Liver (tissue), 3 donors: ENCODE measurements around the gene TMEM214.

ENCODE experiments used
- CTCF ChIP-seq: fragments of 150-350 bp; IDR thresholded peaks from 2 replicates; pipeline ENCODE4 v1.5.1; 2017; ENCODE audit warnings: improper control_type of control experiment, low read depth, low read length; ENCODE audit not compliant: missing input control
- EGR1 ChIP-seq, 2 donors: IDR thresholded peaks; 2 replicates each; pipeline ENCODE4 v1.6.1; 2016 to 2018; ENCODE audit warnings: antibody characterized with exemption in 2 of 2, low read depth in 2 of 2
- TAF1 ChIP-seq: conservative IDR thresholded peaks from 2 replicates; pipeline ENCODE4 v1.6.1; 2016; ENCODE audit warnings: antibody characterized with exemption, mild to moderate bottlenecking
- YY1 ChIP-seq: IDR thresholded peaks from 2 replicates; pipeline ENCODE4 v1.6.1; 2016; ENCODE audit warnings: antibody characterized with exemption, mild to moderate bottlenecking
- donor health status: healthy.
- donor health status: healthy.

GRCh38 chr2:27024188-27024587 lies 8.6 kb upstream of the TMEM214 start:
- no peak for TF ChIP-seq CTCF
- no peak for TF ChIP-seq EGR1 (IDR thresholded peaks at IDR 0.05; ENCODE audit: low read depth in 2 of 2)
- TF ChIP-seq YY1: no peak
- no peak for TF ChIP-seq TAF1
